Right forelimb (tissue), 1 donor: ENCODE data around the gene TRIOBP.

ENCODE experiments used
- DNase-seq: peaks from one replicate; pipeline ENCODE4 v3.0.0-alpha.2; 2018

Gene TRIOBP

DNA sequence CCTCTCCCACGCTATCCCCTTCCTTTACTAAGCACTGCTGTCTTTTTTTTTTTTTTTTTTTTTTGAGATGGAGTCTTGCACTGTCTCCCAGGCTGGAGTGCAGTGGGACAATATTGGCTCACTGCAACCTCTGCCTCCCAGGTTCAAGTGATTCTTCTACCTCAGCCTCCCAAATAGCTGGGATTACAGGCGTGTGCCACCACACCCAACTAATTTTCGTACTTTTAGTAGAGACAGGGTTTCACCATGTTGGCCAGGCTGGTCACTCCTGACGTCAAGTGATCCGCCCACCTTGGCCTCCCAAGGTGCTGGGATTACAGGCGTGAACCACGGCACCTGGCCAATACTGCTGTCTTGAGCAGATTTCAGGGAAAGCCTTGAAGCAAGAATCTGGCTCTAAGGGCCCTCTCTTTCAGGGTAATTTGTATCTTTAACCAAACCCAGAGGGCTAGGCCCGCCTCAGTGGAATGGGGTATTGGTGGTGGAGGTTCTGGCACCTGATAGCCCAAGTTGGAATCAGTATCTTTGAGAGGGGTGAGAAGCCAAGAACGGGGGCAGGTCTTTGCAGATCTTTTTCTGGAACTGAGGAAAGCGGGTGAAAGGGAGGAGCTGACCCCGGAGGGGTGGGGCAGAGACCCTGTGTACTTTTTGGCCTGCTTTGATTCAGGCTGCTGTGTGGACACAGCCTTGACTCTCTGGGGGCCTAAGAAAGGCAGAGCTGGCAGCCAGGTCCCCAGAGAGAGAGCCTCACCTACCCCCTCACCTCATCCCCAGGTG, 37.0 kb downstream of the TRIOBP start:
- DNase-seq: no peak

DNA sequence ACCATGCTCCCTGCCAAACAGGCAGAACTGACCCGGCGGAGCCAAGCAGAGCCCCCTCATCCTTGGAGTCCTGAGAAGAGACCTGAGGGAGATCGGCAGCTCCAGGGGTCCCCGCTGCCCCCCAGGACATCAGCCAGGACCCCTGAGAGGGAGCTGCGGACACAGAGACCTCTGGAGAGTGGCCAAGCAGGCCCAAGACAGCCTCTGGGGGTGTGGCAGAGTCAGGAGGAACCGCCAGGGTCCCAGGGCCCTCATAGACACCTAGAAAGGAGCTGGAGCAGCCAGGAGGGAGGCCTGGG, 37.5 kb downstream of the TRIOBP start:
- no peak for DNase-seq

DNA sequence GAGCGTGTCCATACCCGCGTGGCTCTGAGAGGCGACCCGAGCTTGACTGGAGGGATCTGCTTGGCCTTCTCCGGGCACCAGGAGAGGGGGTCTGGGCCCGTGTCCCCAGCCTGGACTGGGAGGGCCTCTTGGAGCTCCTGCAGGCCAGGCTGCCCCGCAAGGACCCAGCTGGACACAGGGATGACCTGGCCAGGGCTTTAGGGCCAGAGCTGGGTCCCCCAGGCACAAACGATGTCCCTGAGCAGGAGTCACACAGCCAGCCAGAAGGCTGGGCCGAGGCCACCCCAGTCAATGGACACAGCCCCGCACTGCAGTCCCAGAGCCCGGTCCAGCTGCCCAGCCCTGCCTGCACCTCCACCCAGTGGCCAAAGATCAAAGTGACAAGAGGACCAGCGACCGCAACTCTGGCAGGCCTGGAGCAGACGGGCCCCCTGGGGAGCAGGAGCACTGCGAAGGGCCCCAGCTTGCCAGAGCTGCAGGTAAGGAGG, 38.2 kb downstream of the TRIOBP start:
- peak; percentile 56 for DNase-seq

DNA sequence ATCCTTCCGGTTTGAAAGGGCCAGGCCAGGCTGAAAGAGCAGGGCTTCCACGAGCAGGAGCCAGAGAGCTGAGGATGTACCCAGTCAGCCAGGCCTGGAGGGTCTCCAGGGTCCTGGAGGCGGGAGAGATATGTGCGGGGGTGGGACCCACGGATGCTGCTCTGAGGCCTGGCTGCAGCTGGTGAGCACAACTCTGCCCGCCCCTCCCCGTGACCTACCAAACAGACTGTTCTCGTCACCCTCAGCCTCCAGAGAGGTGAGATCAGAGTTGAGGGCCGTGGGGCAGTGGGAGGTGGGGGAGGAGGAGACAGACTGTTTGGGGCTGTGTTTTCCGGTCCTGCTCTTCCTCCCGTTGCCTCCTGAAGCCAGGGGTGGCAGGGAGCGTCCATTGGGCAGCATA, 42.2 kb downstream of the TRIOBP start:
- peak; percentile 75 for DNase-seq

DNA sequence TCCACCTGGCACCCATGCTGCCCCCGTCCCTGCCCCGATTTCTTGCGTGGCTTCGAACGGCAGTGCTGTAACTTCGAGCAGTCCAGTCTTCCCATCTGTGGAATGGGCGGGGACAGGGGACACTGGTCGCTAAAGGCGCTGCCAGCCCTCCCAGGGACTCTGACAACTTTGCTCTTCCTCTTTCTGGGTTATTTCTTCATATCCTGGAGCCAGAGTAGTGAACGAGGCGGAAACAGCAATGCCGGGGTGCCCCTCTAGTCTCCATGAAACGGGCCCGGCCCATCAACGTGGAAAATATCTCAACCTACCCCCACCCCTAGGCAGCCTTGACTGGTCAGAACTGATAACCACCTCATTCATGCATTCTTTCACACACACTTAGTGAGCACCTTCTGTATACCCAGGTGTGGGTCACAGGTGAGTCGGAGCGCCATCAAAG, 42.8 kb downstream of the TRIOBP start:
- peak; percentile 42 for DNase-seq

DNA sequence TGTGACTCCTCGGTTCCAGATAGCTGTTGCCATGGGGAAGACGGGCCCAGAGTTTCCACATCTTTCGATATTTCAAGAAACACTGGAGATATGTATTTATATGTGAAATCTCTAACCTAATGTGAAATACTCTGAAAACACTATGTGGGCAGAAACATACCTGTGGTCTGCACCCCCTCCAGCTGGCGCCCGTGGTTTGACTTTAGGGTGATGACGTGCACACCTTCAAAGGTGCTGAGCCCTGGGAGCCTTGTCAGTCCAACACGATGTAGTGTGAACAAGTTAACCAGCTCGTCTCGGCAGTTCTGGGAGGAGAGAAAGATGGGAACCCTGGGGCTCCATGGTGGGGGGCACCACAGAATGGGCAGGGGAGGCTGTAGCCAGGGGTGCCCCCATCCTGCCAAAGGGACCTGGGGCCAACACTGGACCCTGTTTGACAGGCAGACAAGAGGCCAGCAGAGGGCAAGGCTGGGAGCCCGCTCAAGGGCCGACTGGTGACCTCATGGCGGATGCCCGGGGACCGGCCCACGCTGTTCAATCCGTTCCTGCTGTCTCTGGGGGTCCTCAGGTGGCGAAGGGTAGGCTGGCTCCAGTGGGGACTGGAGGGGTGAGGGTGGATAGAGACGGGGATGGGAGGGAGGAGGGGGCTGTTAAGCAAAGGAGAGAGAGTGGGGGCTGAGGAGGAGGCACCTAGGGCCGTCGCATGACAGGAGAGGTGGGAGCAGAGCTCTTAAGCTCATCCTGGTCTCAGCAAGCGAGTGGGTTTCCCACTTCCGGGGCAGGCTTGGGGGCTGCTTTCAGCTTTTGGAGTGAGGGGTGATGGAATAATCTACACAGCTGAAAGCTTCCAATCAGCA, 43.8 kb downstream of the TRIOBP start:
- peak; percentile 58 for DNase-seq

DNA sequence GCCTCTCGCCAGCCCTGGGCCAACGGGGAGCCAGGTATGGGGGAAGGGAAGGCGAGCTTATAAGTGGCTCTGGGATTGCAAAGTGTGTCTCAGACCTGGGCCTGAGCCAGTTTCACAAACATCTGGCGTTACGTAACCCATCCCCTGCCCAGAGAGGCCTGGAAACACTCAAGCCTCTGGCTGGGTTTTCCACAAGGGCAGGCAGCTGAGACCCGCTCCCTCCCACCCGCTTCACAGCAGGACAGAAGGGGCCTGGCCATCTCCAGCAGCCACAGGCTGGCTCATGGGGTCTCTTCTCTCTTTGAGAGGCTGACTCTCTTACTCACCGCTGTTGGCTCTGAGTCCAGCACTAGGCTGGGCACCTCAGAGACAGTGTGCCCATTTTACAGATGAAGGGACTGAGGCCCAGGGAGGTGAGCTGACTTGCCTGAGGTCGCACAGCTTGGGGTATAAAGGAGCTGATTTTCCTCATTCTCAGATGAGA, 44.5 kb downstream of the TRIOBP start:
- peak; percentile 94 for DNase-seq

DNA sequence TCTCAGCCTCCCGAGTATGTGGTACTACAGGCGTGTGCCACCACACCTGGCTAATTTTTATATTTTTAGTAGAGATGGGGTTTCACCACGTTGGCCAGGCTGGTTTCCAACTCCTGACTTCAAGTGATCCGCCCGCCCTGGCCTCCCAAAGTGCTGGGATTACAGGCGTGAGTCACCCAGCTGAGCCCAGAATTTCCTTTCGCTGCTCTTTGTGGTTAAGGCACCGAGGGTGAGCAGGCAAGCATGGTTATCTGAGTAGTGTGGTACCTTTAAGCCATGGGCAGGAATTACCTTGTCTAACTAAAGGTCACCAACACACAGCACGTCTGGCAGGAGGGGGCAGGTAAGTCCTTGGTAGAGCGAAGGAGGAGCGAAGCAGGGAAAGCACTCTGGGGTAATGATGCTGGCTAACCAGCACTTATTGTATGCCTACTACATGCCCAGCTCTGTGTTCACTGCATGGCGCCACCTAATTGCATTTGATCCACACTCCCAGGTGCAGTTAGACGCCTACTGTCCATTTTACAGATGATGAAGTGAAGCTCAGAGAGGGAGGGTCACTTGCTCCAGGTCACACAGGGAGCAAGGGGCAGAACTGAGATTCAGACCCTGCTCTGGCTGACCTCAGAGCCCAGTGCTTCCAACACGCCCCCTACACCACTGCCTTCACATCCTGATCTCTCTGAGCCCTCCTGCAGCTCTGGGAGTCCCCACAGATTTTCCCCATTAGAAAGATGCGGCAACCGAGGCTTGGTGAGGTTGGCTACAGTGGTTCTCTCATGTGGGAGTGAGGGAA, 45.7 kb downstream of the TRIOBP start:
- DNase-seq: no peak

DNA sequence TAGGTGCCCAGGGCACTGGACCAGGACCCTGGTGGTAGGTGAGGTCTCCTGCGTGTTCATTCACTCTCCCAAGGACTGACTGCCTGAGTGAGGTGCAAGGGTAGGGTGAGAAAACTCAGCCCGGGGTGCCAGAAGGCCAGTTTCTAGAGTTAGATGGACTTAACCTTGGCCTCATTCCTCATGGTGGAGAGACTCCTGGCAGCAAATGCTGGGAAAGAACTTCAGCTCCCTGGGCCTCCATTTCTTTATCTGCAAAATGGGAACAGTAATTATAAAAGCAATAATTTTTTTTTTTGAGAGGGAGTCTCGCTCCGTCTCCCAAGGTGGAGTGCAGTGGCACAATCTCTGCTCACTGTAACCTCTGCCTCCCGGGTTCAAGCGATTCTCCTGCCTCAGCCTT, 47.7 kb downstream of the TRIOBP start:
- no peak for DNase-seq

DNA sequence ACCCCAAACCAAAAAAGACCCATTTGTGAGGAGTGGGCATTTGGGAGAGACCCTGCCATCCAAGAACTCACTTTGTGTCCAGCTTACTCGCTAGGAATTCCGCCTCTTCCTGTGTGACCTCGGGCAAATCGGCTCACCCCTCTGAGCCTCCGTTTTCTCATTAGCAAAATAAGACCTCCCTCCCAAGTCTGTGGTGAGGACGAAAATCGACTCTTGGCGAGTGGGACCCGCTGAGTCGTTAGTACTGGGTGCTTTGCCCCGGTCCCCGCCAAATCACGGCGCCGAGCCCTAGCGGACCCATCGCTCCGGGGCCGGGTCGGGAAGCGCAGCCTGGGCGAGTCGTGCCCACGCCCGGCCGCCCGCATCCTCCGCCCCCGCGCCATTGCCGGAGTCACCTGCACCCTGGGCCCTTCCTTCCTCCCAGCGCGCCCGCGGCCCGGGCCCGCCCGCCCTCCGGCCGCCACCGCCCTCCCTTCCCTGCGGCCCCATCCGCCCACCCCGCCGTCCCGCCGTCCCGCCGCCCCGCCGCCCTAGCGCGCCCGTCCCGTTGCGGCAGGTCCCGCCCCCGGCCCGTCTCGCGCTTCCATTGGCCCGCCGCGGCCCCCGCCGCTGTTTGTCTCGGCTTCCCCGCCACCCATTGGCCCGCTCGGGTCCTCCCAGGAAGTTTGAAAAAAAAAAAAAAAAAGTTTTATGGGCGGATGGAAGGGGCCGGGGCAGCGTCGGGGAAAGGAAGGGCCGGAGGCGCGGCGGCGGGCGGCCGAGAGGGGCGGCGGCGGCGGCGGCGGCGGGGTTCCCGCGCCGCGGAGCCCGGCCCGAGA, 48.9 kb downstream of the TRIOBP start:
- DNase-seq: peak; percentile 95

DNA sequence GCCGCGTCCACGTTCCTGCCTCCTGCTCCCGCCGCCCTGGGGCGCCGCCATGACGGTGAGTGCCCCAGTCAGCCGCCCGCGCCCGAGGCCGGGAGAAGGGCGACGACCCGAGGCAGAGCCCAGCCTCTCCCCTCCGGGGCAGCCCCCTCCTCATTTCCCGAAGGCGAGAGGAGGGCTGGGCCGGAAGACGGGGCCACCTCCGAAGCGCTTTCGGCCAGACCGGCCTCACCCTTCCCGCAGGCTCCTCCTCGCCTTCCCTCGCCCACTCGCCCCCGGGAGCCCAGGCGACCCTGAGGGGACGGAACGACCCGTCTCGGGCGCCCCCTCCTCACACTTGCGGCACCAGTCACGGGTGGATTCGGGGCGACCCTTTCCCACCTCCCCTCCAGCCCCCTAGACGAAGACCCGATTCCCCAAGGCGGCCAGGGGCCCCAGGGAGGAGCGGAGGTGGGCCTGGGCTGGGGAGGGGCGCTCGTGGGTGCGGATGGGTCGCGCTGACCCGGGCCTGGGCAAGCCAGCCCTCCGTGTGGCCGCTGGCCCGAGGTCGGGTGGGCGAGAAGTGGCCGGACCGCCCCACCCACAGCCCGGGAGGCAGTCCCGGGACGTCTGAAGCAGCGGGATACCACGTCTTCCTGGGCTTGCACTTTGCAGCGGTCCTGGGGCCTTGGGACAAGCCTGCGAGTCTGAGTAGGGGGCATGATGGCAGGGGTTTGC, 49.7 kb downstream of the TRIOBP start:
- DNase-seq: no peak

DNA sequence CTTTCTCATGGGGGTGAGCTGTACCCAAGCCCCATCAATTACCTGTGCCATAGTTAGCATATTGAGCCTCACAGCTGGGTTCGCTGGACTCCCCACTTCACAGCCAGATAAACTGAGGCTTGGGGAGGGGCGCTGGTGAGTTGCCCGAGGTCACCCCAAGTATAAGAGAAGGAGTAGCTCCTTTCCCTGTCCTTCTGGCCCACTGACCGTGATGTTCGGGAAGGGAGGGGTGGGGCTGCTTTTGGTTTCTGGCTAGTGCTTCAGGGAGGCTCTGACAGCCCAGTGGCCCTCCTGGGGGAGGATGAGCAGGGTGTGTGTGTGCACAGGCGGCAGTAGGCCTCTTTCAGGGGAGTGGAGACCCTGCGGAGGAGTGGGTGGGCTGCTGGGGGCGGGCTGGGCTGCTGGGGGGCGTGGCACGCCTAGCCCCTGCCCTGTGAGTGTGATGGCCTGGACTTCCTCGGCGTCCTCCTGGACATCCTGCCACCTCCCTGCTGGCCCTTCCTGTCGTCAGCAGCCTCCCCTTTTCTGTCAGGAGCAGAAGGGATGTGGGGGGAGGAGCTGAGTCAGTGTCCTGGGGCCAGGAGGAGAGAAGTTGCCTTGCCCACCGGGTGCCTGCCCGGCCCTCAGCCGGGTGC, 50.3 kb downstream of the TRIOBP start:
- peak; percentile 64 for DNase-seq

DNA sequence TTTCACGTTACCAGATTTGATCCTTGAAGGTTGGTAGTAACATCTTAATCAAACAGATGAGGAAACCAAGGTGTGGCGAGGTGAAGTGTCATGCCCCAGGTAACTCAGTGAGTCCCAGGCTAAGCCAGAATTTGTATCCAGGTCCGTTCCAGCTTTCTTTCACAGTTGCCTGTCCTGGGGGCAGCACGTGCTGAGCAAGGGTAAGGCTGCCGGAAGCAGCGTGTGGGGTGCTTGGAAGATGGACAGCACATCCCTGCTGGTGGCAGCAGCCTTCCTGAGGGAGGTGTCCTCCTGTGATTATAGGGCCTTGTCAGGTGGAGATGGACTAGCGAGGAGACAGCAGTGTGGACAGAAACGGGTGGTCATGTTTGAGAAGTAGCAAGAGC, 50.9 kb downstream of the TRIOBP start:
- no peak for DNase-seq

DNA sequence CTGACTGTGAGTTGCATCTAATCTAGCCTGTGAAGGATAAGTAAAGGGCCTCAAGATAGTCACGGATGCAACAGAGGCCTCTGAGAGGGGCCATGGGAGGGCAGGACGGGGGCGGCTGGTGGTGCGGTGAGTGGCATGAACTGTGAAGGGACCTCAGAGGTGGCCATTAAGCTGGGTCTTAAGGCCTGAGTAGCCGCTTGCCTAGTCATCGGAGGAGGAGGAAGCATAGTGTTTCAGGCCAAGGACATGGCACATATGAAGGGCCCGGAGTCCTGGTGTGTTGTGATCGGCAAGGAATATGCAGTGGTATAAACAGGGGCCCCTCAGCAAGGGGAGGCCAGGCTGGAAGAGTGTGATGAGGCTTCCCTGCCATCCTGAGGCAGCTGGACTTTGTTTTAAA, 51.8 kb downstream of the TRIOBP start:
- no peak for DNase-seq

DNA sequence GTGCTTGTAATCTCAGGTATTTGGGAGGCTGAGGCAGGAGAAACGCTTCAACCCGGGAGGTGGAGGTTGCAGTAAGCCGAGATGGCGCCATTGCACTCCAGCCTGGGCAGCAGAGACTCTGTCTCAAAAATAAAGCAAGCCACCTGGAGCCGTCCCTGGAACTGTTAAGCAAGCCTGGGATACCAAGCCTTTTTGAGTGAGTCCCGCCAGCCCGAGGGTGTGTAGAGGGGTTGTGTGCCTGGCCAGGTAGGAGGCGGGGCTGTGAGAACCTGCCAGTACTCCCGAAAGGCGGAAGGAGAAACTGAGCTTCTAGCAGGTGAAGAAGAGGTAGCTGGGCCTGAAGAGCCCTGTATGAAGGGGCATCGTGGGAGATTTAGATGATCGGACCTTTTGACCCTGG, 52.4 kb downstream of the TRIOBP start:
- DNase-seq: no peak

DNA sequence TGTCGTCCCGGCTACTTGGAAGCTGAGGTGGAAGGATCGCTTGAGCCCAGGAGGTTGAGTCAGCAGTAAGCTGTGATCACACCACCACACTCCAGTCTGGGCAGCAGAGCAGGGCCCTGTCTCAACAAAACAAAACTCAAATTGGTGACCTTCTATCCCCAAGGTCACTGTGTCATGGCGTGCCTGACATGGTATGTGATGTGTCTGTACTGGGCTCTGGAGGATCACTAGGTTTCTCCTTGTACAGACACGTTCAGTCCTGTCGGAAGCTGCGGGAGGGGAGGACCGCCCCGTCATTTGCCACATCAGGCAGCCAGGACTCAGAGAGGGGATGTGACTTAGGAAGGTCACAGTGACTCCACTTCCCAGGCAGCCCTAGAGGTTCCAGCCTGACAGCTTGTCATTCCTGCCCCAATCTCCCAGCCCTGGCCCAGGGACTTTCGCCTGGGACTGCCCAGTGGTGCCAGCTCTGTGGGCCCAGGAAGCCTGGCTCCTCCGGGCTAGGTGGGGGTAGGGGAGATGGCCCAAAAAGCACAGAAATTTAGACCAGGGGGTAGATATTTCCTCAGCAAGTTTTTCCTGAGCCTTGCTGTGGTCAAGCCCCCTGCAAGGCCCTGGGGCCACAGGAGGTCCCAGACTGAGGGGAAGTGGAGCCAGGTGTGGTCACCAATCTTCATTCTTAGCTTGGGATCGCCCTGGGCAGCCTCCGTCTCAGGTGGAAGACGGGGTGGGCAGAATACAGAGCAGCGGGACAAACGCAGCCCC, 53.2 kb downstream of the TRIOBP start:
- no peak for DNase-seq

DNA sequence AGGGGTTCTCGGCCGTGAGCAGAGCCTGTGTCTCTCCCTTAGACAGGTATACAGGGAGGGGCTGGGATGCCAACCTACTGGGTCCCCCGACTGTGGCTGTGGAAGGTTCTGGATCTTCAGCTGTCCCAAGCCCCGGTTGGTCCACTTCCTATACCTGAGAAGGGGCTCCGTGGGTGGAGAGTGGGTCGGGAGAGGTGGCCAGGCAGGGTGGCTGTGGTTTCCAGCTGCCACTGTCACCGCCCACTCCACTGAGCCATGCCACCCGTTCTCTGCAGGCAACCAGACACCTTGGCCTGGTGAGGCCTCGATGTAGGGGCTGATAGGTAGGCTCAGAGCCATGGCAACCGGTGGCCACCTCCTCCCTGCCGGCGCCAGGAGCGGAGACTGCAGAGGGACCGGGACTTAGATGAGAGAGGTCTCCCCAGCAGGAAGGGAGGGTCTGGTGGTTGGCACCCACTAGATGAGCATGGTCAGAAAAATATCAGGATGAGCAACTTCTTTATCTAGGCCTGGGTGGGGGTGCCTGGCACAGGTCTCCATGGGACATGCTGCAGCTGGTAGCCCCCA, 53.8 kb downstream of the TRIOBP start:
- DNase-seq: no peak

DNA sequence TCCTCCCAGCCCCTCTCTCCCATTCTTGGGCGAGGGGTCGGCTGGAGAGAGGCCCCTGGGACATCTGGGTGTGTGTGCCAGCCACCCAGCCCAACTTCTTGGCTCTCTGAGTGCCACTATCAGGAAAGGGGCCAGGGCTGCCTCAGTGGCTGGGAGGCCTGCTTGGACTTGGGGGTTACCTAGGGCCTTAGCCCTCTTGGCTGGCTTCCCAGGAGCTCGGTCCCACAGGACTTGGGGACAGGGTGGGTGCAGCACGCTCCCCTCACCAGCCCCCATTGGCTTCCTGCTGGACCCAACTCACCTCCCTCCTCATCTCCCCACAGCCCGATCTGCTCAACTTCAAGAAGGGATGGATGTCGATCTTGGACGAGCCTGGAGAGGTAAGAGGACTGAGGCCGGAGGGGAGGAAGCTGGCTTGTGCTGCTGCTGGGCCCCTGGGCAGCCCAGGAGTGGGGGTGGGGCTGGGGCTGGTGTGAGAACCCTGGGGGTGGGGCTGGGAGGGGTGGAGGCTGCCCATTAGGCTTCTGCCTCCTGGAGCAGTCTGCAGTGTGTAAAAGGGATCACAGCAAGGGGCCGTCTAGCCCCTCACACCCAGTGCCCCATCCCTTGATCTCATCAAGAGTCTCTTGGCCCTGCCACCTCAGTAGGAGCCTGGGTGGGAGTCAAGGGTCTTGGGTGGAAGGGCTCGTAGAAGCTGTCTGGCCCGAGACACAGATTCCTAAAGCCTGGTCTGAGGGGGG, 54.8 kb downstream of the TRIOBP start:
- DNase-seq: no peak
